H9 (cell line): ENCODE results near the gene EHHADH. TPM values are rescaled to one million over a fixed set of nuclear protein-coding genes. Genes with fewer than 3 reads are reported as not detected.

Experiments used
- DNase-seq: peaks from one replicate; pipeline ENCODE4 v3.0.0-alpha.2; 2017
- H2AFZ ChIP-seq: one replicate; pipeline ENCODE4 v1.6.1; 2013; ENCODE audit warnings: mild to moderate bottlenecking, low read length, control low read depth, moderate library complexity
- H2AK5ac ChIP-seq: 2 replicates; pipeline ENCODE4 v1.6.1; 2013; ENCODE audit warnings: low read length, control low read depth, mixed read lengths; ENCODE audit not compliant: insufficient read length
- H2BK120ac ChIP-seq: one replicate; pipeline ENCODE4 v1.6.1; 2013; ENCODE audit warnings: low read depth, mild to moderate bottlenecking, low read length, control low read depth, inconsistent platforms; ENCODE audit not compliant: poor library complexity, severe bottlenecking
- H2BK12ac ChIP-seq: 2 replicates; pipeline ENCODE4 v1.6.1; 2013; ENCODE audit warnings: low read length, control low read depth, mixed read lengths, low read depth; ENCODE audit not compliant: insufficient read length
- H2BK15ac ChIP-seq: 2 replicates; pipeline ENCODE4 v1.6.1; 2013; ENCODE audit warnings: low read depth, low read length, control low read depth
- H2BK20ac ChIP-seq: one replicate; pipeline ENCODE4 v1.6.1; 2013; ENCODE audit warnings: low read depth, mild to moderate bottlenecking, low read length, control low read depth, inconsistent platforms; ENCODE audit not compliant: poor library complexity, severe bottlenecking
- H2BK5ac ChIP-seq: 2 replicates; pipeline ENCODE4 v1.6.1; 2013; ENCODE audit warnings: low read length, control low read depth, mixed read lengths; ENCODE audit not compliant: insufficient read length
- H3K14ac ChIP-seq: 2 replicates; pipeline ENCODE4 v1.6.1; 2013; ENCODE audit warnings: low read length, control low read depth; ENCODE audit not compliant: insufficient read depth
- H3K18ac ChIP-seq: 2 replicates; pipeline ENCODE4 v1.6.1; 2013; ENCODE audit warnings: low read depth, mild to moderate bottlenecking, mixed read lengths, low read length, control low read depth; ENCODE audit not compliant: insufficient read length
- H3K23ac ChIP-seq: 2 replicates; pipeline ENCODE4 v1.6.1; 2013; ENCODE audit warnings: low read length, control low read depth, mixed read lengths, low read depth; ENCODE audit not compliant: insufficient read length
- H3K23me2 ChIP-seq: 2 replicates; pipeline ENCODE4 v1.6.1; 2013; ENCODE audit warnings: low read depth, mild to moderate bottlenecking, mixed read lengths, low read length, control low read depth; ENCODE audit not compliant: insufficient read length, poor library complexity, severe bottlenecking
- H3K27ac ChIP-seq: 2 replicates; pipeline ENCODE4 v1.5.1; 2013; ENCODE audit warnings: low read length, control low read depth, mixed read lengths, low read depth; ENCODE audit not compliant: insufficient read length
- H3K27me3 ChIP-seq: 2 replicates; pipeline ENCODE4 v1.6.1; 2013; ENCODE audit warnings: low read length, control low read depth, inconsistent platforms; ENCODE audit not compliant: insufficient read depth
- H3K4ac ChIP-seq: 2 replicates; pipeline ENCODE4 v1.6.1; 2013; ENCODE audit warnings: low read depth, mild to moderate bottlenecking, control low read depth, inconsistent platforms, low read length, moderate library complexity
- H3K4me1 ChIP-seq: 2 replicates; pipeline ENCODE4 v1.6.1; 2013; ENCODE audit warnings: low read length, control low read depth, inconsistent platforms; ENCODE audit not compliant: insufficient read depth
- H3K4me2 ChIP-seq: 2 replicates; pipeline ENCODE4 v1.6.1; 2013; ENCODE audit warnings: low read length, control low read depth, mixed read lengths; ENCODE audit not compliant: insufficient read length, insufficient read depth
- H3K56ac ChIP-seq: 2 replicates; pipeline ENCODE4 v1.6.1; 2013; ENCODE audit warnings: low read depth, mild to moderate bottlenecking, mixed read lengths, low read length, control low read depth; ENCODE audit not compliant: insufficient read length
- H3K79me1 ChIP-seq: 2 replicates; pipeline ENCODE4 v1.6.1; 2013; ENCODE audit warnings: low read depth, mild to moderate bottlenecking, moderate library complexity, low read length, control low read depth, inconsistent platforms; ENCODE audit not compliant: insufficient read depth, poor library complexity, severe bottlenecking
- H3K79me2 ChIP-seq: 2 replicates; pipeline ENCODE4 v1.6.1; 2013; ENCODE audit warnings: low read length, control low read depth, inconsistent platforms; ENCODE audit not compliant: insufficient read depth
- H3K9ac ChIP-seq: 2 replicates; pipeline ENCODE4 v1.6.1; 2013; ENCODE audit warnings: low read length, control low read depth, mixed read lengths; ENCODE audit not compliant: insufficient read length; ENCODE audit errors: extremely low read depth
- H3K9me3 ChIP-seq: one replicate; pipeline ENCODE4 v1.6.1; 2013; ENCODE audit warnings: low read depth, low read length, inconsistent platforms; ENCODE audit not compliant: control insufficient read depth
- H3T11ph ChIP-seq: one replicate; pipeline ENCODE4 v1.6.1; 2013; ENCODE audit warnings: mild to moderate bottlenecking, low read length, control low read depth, inconsistent platforms
- H4K20me1 ChIP-seq: one replicate; pipeline ENCODE4 v1.6.1; 2013; ENCODE audit not compliant: control insufficient read depth, insufficient read length, insufficient read depth
- H4K5ac ChIP-seq: 2 replicates; pipeline ENCODE4 v1.6.1; 2013; ENCODE audit warnings: low read depth, mild to moderate bottlenecking, mixed read lengths, low read length, control low read depth; ENCODE audit not compliant: insufficient read length
- H4K8ac ChIP-seq: replicated peaks from 2 replicates; pipeline ENCODE4 v1.6.1; 2013; ENCODE audit warnings: low read length, control low read depth, mixed read lengths, low read depth; ENCODE audit not compliant: insufficient read length
- H4K91ac ChIP-seq: 2 replicates; pipeline ENCODE4 v1.6.1; 2013; ENCODE audit warnings: low read depth, mild to moderate bottlenecking, moderate library complexity, mixed read lengths, low read length, control low read depth; ENCODE audit not compliant: insufficient read length
- H3K27ac Mint-ChIP-seq, 3 experiments: 2 replicates in 2 of 3; 3 replicates in 1 of 3; pipeline ENCODE4 v1.8.0; 2020 to 2021; ENCODE audit warnings: mixed read lengths in 3 of 3, mild to moderate bottlenecking in 1 of 3, moderate library complexity in 1 of 3
- H3K27me3 Mint-ChIP-seq: 2 replicates; pipeline ENCODE4 v1.8.0; 2021; ENCODE audit warnings: low read depth, mild to moderate bottlenecking, moderate library complexity, mixed read lengths
- H3K36me3 Mint-ChIP-seq, 3 experiments: 2 replicates in 2 of 3; 3 replicates in 1 of 3; pipeline ENCODE4 v1.8.0; 2020 to 2021; ENCODE audit warnings: low read depth in 3 of 3, mixed read lengths in 3 of 3; ENCODE audit not compliant: insufficient read depth in 1 of 3
- H3K4me1 Mint-ChIP-seq, 2 experiments: 2 replicates each; pipeline ENCODE4 v1.8.0; 2020; ENCODE audit warnings: mixed read lengths in 2 of 2
- H3K4me3 Mint-ChIP-seq, 2 experiments: 2 replicates in 1 of 2; 3 replicates in 1 of 2; pipeline ENCODE4 v1.8.0; 2020 to 2021; ENCODE audit warnings: mild to moderate bottlenecking in 2 of 2, mixed read lengths in 2 of 2, moderate library complexity in 1 of 2
- H3K9me3 Mint-ChIP-seq, 2 experiments: 2 replicates in 1 of 2; 3 replicates in 1 of 2; pipeline ENCODE4 v1.8.0; 2020; ENCODE audit warnings: mild to moderate bottlenecking in 2 of 2, mixed read lengths in 2 of 2, moderate library complexity in 1 of 2
- WGBS: extraction: QIAGEN DNeasy Blood & Tissue Kit; methylation state at CpG from one replicate; pipeline ENCODE4 v1.1.7; 2013; ENCODE audit warnings: missing lambda C conversion rate, low lambda C conversion rate, mixed read lengths; ENCODE audit not compliant: insufficient read length; ENCODE audit errors: extremely low coverage; 5-methylcytosine and 5-hydroxymethylcytosine counted together
- total RNA-seq: library from RNA; stranded (reverse); gene quantifications from 2 replicates; pipeline ENCODE4 v1.2.1, GENCODE V29; 2021
- TF ChIP-seq, protein P1 (sequence below): fragments of 200-600 bp; sonication (generic); conservative IDR thresholded peaks from 3 replicates; pipeline ENCODE4 v1.8.0; 2021; ENCODE audit warnings: antibody characterized with exemption, mild to moderate bottlenecking

The EHHADH gene
- total RNA-seq, 1 experiment from 2014 or later, result 2.1 TPM

DNA sequence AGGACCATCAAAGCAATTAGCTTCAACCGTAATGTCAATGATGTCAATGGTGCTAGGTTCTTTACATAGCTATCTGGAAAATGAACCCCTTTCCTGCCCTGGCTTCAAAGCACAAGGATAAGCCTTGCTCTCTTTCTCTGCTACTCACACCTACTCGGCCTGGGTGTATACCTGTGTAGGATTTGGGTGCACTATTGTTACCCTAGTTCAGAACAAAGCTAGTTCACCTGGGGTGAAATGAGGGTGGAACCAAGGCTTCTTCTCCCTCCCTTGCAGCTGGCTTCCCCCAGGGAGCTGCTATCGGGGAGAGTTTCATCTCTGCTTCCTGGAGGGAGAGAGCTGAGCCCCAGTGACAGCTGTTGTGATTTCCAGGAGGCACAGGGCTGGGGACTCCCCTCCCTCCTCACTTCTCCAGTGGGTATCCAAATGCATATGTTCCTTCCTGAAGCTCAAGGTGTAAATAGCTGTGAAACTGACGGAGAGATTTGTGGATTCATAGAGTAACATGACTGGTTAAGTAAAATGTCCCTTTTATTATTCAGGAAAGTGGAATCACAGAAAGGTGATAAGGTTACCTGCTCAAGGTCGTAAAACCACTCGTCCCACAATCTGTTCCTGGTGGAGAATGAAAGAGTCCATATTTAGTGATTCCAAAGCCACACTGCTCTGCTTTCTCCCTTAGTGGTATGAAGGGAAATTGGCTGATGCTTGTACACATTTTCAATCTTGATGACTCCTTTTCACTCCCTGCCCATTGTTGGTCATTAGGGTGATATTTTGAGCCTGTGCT lies 89.2 kb downstream of the EHHADH start:
- Histone ChIP-seq H2BK20ac (no peak overlapping the region), H3K79me1 (no peaks in the 10 kb centered on the region), H3K79me2 (no peaks in the 10 kb centered on the region), H3K4me1 (no peaks in the 10 kb centered on the region; the same call in 1 of the 2 replicates), H2AK5ac (no peak overlapping the region), H4K5ac (no peak overlapping the region), H2BK12ac (no peak overlapping the region), H3K9ac (no peak overlapping the region), H3K18ac (no peak overlapping the region), H3K27me3 (no peaks in the 10 kb centered on the region), H3K4ac (no peak overlapping the region), H3T11ph (no peak overlapping the region), H3K4me2 (no peak overlapping the region), H4K20me1 (no peaks in the 10 kb centered on the region), H2AFZ (no peak overlapping the region), H3K14ac (no peak overlapping the region), H3K23me2 (no peaks in the 10 kb centered on the region), H4K8ac (no peak overlapping the region), H3K23ac (no peak overlapping the region), H3K27ac (no peak overlapping the region), H2BK120ac (no peak overlapping the region), H3K56ac (no peak overlapping the region), H4K91ac (no peak overlapping the region), H2BK5ac (no peak overlapping the region), H2BK15ac (no peak overlapping the region), H3K9me3 (no peaks in the 10 kb centered on the region)
- Mint-ChIP-seq H3K27me3 (peaks cover 6% of the 10 kb centered on the region), H3K4me1 (peaks cover 7% of the 10 kb centered on the region in 2 experiments; a peak in 3 of 4 replicates), H3K27ac (no peak overlapping the region; a peak in 1 of 7 replicates), H3K9me3 (no peaks in the 10 kb centered on the region), H3K36me3 (no peaks in the 10 kb centered on the region), H3K4me3 (no peak overlapping the region)
- TF ChIP-seq, protein P1, sequence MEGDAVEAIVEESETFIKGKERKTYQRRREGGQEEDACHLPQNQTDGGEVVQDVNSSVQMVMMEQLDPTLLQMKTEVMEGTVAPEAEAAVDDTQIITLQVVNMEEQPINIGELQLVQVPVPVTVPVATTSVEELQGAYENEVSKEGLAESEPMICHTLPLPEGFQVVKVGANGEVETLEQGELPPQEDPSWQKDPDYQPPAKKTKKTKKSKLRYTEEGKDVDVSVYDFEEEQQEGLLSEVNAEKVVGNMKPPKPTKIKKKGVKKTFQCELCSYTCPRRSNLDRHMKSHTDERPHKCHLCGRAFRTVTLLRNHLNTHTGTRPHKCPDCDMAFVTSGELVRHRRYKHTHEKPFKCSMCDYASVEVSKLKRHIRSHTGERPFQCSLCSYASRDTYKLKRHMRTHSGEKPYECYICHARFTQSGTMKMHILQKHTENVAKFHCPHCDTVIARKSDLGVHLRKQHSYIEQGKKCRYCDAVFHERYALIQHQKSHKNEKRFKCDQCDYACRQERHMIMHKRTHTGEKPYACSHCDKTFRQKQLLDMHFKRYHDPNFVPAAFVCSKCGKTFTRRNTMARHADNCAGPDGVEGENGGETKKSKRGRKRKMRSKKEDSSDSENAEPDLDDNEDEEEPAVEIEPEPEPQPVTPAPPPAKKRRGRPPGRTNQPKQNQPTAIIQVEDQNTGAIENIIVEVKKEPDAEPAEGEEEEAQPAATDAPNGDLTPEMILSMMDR, result no peak
- no peak for DNase-seq
- WGBS, result no CpG with 5 or more reads among the region's 6 CpGs
